Measurements from ENCODE around the gene ZNF662.
"Not testable (repeated sequence)": the region's sequence is repeated elsewhere in the genome, so short reads cannot be mapped to it uniquely, and the experiment has no call there.

The ZNF662 gene

GRCh38 chr3:42880601-42881451 is 25.1 kb upstream of the ZNF662 start:
- Histone ChIP-seq H3K36me3 (replicated peaks) (no peaks in the 10 kb centered on the region), H3K27ac (no peak overlapping the region), H3K27me3 (replicated peaks) (peaks cover 3% of the 10 kb centered on the region), H3K4me3 (ENCODE audit: low read depth, low read length) (peak overlapping the region; percentile 64)
- peak; percentile 67 for DNase-seq
- TF ChIP-seq CTCF (IDR thresholded peaks at IDR 0.05; ENCODE audit: low read depth, low read length, missing control alignments), result peak; percentile 89
- in situ Hi-C loops (cut with HindIII; ENCODE audit: low pct_ligation_motif_present, low sequenced_read_pairs), result no loop called here

- H3K27ac ChIP-seq; H3K27me3 ChIP-seq (replicated peaks); in situ Hi-C loops (cut with HindIII; ENCODE audit: low pct_ligation_motif_present, low sequenced_read_pairs); H3K4me3 ChIP-seq (ENCODE audit: low read depth, low read length); DNase-seq; H3K36me3 ChIP-seq (replicated peaks): not testable (repeated sequence)
Observed at GRCh38 chr3:42883251-42883930, 22.6 kb upstream of the ZNF662 start.

GRCh38 chr3:42884324-42884723 is 21.6 kb upstream of the ZNF662 start:
- Histone ChIP-seq H3K4me3 (ENCODE audit: low read depth, low read length) (no peak overlapping the region), H3K27ac (no peak overlapping the region), H3K27me3 (replicated peaks) (peaks cover 6% of the 10 kb centered on the region), H3K36me3 (replicated peaks) (no peaks in the 10 kb centered on the region)
- in situ Hi-C loops (cut with HindIII; ENCODE audit: low pct_ligation_motif_present, low sequenced_read_pairs), result no loop called here
- no peak for TF ChIP-seq CTCF (IDR thresholded peaks at IDR 0.05; ENCODE audit: low read depth, low read length, missing control alignments)
- no peak for DNase-seq

GRCh38 chr3:42886294-42886822 is 19.6 kb upstream of the ZNF662 start:
- Histone ChIP-seq H3K36me3 (replicated peaks) (no peaks in the 10 kb centered on the region), H3K27me3 (replicated peaks) (peaks cover 6% of the 10 kb centered on the region), H3K4me3 (ENCODE audit: low read depth, low read length) (no peak overlapping the region), H3K27ac (no peak overlapping the region)
- in situ Hi-C loops (cut with HindIII; ENCODE audit: low pct_ligation_motif_present, low sequenced_read_pairs), result no loop called here
- DNase-seq, result no peak
- no peak for TF ChIP-seq CTCF (IDR thresholded peaks at IDR 0.05; ENCODE audit: low read depth, low read length, missing control alignments)

- peaks cover 6% of the 10 kb centered on the region for H3K27me3 ChIP-seq (replicated peaks)
- no peak for TF ChIP-seq CTCF (IDR thresholded peaks at IDR 0.05; ENCODE audit: low read depth, low read length, missing control alignments)
- H3K27ac ChIP-seq, result no peak overlapping the region
- DNase-seq, result no peak
- no peaks in the 10 kb centered on the region for H3K36me3 ChIP-seq (replicated peaks)
- no peak overlapping the region for H3K4me3 ChIP-seq (ENCODE audit: low read depth, low read length)
- in situ Hi-C loops (cut with HindIII; ENCODE audit: low pct_ligation_motif_present, low sequenced_read_pairs), result no loop called here
Observed at GRCh38 chr3:42887084-42887483, 18.9 kb upstream of the ZNF662 start.

- DNase-seq, result no peak
- in situ Hi-C loops (cut with HindIII; ENCODE audit: low pct_ligation_motif_present, low sequenced_read_pairs), result no loop called here
- peaks cover 3% of the 10 kb centered on the region for H3K27me3 ChIP-seq (replicated peaks)
- H3K36me3 ChIP-seq (replicated peaks), result no peaks in the 10 kb centered on the region
- no peak for TF ChIP-seq CTCF (IDR thresholded peaks at IDR 0.05; ENCODE audit: low read depth, low read length, missing control alignments)
- H3K4me3 ChIP-seq (ENCODE audit: low read depth, low read length), result no peak overlapping the region
- no peak overlapping the region for H3K27ac ChIP-seq
Observed at GRCh38 chr3:42891042-42891441, 14.9 kb upstream of the ZNF662 start.

Data from brain microvascular endothelial cell (primary cell).